Upper lobe of right lung (tissue), 1 donor: ENCODE results near the gene TMEM44. TPM values are rescaled to one million over a fixed set of nuclear protein-coding genes. Genes with fewer than 3 reads are reported as not detected.
A peak's percentile ranks its signal among the peaks of the same experiment; 100 is the strongest.
"Not testable (repeated sequence)": the region's sequence is repeated elsewhere in the genome, so short reads cannot be mapped to it uniquely, and the experiment has no call there.

Experiments used
- ATAC-seq: fragments of 200-7000 bp; cut with Tn5 transposase; one replicate; pipeline ENCODE4 v1.9.1; 2020; ENCODE audit warnings: mild to moderate bottlenecking, moderate library complexity
- DNase-seq: peaks from one replicate; pipeline ENCODE4 v3.0.0-alpha.2; 2020
- H3K27ac ChIP-seq: fragments of 200-600 bp; one replicate; pipeline ENCODE4 v1.8.0; 2022
- H3K27me3 ChIP-seq: fragments of 200-600 bp; one replicate; pipeline ENCODE4 v1.8.0; 2022; ENCODE audit warnings: mild to moderate bottlenecking
- H3K36me3 ChIP-seq: fragments of 200-600 bp; one replicate; pipeline ENCODE4 v1.8.0; 2022
- H3K4me1 ChIP-seq: fragments of 200-600 bp; one replicate; pipeline ENCODE4 v1.8.0; 2022
- H3K4me3 ChIP-seq: fragments of 200-600 bp; one replicate; pipeline ENCODE4 v1.8.0; 2022; ENCODE audit warnings: mild to moderate bottlenecking
- H3K9me3 ChIP-seq: fragments of 200-600 bp; one replicate; pipeline ENCODE4 v1.8.0; 2022
- CTCF ChIP-seq: fragments of 200-600 bp; IDR thresholded peaks from one replicate; pipeline ENCODE4 v1.8.0; 2022; ENCODE audit warnings: antibody characterized with exemption
- intact Hi-C: fragments of 100-400 bp; cut with DNase I; formaldehyde crosslinking; loops from one replicate; pipeline ENCODE4 v1.11.0; 2022
- total RNA-seq: library from RNA; stranded (reverse); fragmentation: NEBNext Ultra II Directional; extraction: Animal tissue kit (Norgen Biotek cat#: 25700); gene quantifications from one replicate; pipeline ENCODE4 v1.2.1, GENCODE V29; 2021
- donor health status: DM: no; HTN: yes; CAD: no; lungs with severe emphysema.

TMEM44 gene
- total RNA-seq, 1 donor from 2014 or later = 25.3 TPM

DNA sequence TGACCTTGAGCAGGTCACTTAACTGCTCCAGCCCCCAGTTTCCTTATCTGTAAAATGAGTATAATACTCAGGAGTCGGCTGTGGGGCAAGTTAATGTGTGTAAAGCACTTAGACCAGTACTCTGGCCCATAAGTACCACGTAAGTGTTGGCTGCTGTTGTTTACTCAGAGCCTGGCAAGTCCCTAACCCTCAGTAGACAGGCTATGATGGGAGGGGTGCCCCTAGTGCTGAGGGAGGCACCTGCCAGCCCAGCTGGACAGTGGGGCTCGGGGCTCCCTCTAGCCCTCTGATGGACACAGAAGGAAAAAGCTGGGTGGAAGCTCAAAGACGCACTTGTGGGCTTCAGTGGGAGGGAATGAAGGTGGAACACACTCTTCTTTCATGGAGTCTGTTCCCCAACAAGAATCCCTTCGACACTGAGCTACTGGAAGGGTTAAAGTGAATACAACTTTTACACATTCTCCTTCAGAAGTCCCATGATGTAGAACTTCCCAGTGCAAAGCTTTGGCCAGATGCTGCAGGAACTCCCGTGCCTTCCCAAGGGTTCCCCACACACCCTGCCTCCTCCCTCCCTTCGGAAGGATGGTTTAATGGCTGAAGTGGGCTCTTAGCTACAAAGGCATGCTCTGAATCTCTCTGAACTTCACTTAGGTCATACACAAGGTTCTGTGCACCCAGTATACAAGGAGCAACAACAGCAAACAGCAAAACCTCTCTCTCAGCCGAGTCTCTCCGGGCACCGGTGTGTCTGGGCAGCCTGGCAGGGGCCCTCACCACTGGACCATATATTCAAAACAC lies 25.4 kb downstream of the TMEM44 start:
- no peaks in the 10 kb centered on the region for H3K4me1 ChIP-seq
- H3K4me3 ChIP-seq = no peak overlapping the region
- intact Hi-C loops = no loop called here
- TF ChIP-seq CTCF = no peak
- H3K9me3 ChIP-seq = no peaks in the 10 kb centered on the region
- ATAC-seq = peak; percentile 88
- no peaks in the 10 kb centered on the region for H3K36me3 ChIP-seq
- no peak for DNase-seq
- H3K27me3 ChIP-seq = no peaks in the 10 kb centered on the region
- no peak overlapping the region for H3K27ac ChIP-seq

- DNase-seq = no peak
- Histone ChIP-seq H3K4me1 (no peaks in the 10 kb centered on the region), H3K36me3 (no peaks in the 10 kb centered on the region), H3K9me3 (no peaks in the 10 kb centered on the region), H3K27ac (no peak overlapping the region), H3K4me3 (no peak overlapping the region), H3K27me3 (no peaks in the 10 kb centered on the region)
- peak; percentile 16 for ATAC-seq
- TF ChIP-seq CTCF = no peak
- intact Hi-C loops = no loop called here
Measured at GRCh38 chr3:194606941-194607340, 26.3 kb downstream of the TMEM44 start.

- Histone ChIP-seq H3K4me3 (no peak overlapping the region), H3K27me3 (no peaks in the 10 kb centered on the region), H3K9me3 (no peaks in the 10 kb centered on the region), H3K4me1 (no peaks in the 10 kb centered on the region), H3K27ac (no peak overlapping the region), H3K36me3 (no peaks in the 10 kb centered on the region)
- ATAC-seq (no peak), DNase-seq (no peak)
- intact Hi-C loops = no loop called here
- no peak for TF ChIP-seq CTCF
Measured at GRCh38 chr3:194606163-194606562, 27.1 kb downstream of the TMEM44 start.

GRCh38 chr3:194605314-194605713 lies 27.9 kb downstream of the TMEM44 start:
- H3K4me1 ChIP-seq, intact Hi-C loops, DNase-seq, H3K9me3 ChIP-seq, ATAC-seq, H3K27me3 ChIP-seq, H3K27ac ChIP-seq, H3K36me3 ChIP-seq, H3K4me3 ChIP-seq: not testable (repeated sequence)

DNA sequence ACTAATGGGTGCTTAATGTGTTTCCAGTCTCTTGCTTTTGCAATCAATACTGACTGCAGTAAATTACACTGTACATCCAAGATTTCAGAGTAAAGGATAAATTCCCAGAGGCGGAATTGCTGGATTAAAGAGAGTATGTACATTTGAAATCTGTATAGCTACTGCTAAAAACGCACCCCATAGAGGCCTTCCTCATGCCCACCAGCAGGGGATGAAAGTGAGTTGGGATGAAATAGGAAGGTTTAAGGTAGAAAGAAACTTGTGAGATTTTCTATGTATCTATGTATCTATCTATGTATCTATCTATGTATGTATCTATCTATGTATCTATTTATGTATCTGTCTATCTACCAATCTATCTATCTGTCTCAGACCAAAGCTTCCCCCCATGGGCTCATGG lies 28.4 kb downstream of the TMEM44 start:
- Histone ChIP-seq H3K27ac (no peak overlapping the region), H3K4me3 (no peak overlapping the region), H3K36me3 (no peaks in the 10 kb centered on the region), H3K27me3 (no peaks in the 10 kb centered on the region), H3K9me3 (no peaks in the 10 kb centered on the region), H3K4me1 (no peaks in the 10 kb centered on the region)
- ATAC-seq = no peak
- intact Hi-C loops = no loop called here
- TF ChIP-seq CTCF = peak; percentile 39
- DNase-seq = no peak

GRCh38 chr3:194604126-194604525 lies 29.1 kb downstream of the TMEM44 start:
- ATAC-seq (no peak), DNase-seq (no peak)
- no peak overlapping the region for H3K27ac ChIP-seq
- H3K36me3 ChIP-seq = no peaks in the 10 kb centered on the region
- H3K9me3 ChIP-seq = no peaks in the 10 kb centered on the region
- H3K4me1 ChIP-seq = no peaks in the 10 kb centered on the region
- no peaks in the 10 kb centered on the region for H3K27me3 ChIP-seq
- intact Hi-C loops = no loop called here
- no peak overlapping the region for H3K4me3 ChIP-seq
- no peak for TF ChIP-seq CTCF
